Body of pancreas (tissue), 4 donors: ENCODE data around the gene KCNG4. TPM values are rescaled to one million over a fixed set of nuclear protein-coding genes. Genes with fewer than 3 reads are reported as not detected.

Experiments used
- ATAC-seq: fragments of 150-250 bp; one replicate; pipeline ENCODE4 v1.9.1; 2016
- DNase-seq, 4 donors: peaks; one replicate each; pipeline ENCODE4 v3.0.0-alpha.2; 2019
- H3K27ac ChIP-seq, 4 donors: fragments of 200-600 bp; sonication (generic); 1 replicate in 3 of 4; 2 replicates in 1 of 4; pipeline versions ENCODE4 v1.5.1 to v1.6.1; 2016 to 2019; ENCODE audit warnings: mild to moderate bottlenecking in 1 of 4, mixed read lengths in 1 of 4, moderate library complexity in 1 of 4
- H3K27me3 ChIP-seq, 2 donors: fragments of 200-600 bp; sonication (generic); one replicate each; pipeline ENCODE4 v1.6.0; 2016; ENCODE audit warnings: mild to moderate bottlenecking in 1 of 2
- H3K36me3 ChIP-seq, 2 donors: fragments of 200-600 bp; sonication (generic); replicated peaks in 1 of 2; 2 replicates each; pipeline ENCODE4 v1.5.1; 2016; ENCODE audit warnings: low read depth in 2 of 2; ENCODE audit not compliant: insufficient read depth in 1 of 2
- H3K4me1 ChIP-seq: fragments of 200-600 bp; sonication (generic); one replicate; pipeline ENCODE4 v1.6.0; 2016
- H3K4me3 ChIP-seq, 2 donors: fragments of 200-600 bp; sonication (generic); 1 replicate in 1 of 2; 2 replicates in 1 of 2; pipeline ENCODE4 v1.5.1; 2016 to 2019
- H3K9me3 ChIP-seq, 3 donors: fragments of 200-600 bp; sonication (generic); 1 replicate in 2 of 3; 2 replicates in 1 of 3; pipeline ENCODE4 v1.5.1; 2016
- CTCF ChIP-seq, 7 experiments: fragments of 450-650 bp in 4 of 7; fragments of 200-600 bp in 3 of 7; sonication (generic) in 3 of 7; IDR thresholded peaks; one replicate each; pipeline ENCODE4 v1.5.1; 2016 to 2019; ENCODE audit warnings: antibody characterized with exemption in 7 of 7
- POLR2A ChIP-seq, 3 donors: fragments of 450-650 bp; IDR thresholded peaks; one replicate each; pipeline ENCODE4 v1.6.1; 2016; ENCODE audit warnings: antibody characterized with exemption in 3 of 3, mild to moderate bottlenecking in 2 of 3
- WGBS, 2 donors: methylation state at CpG; one replicate each; pipeline ENCODE4 v1.1.5; 2017; 5-methylcytosine and 5-hydroxymethylcytosine counted together
- intact Hi-C: fragments of 100-400 bp; cut with DNase I; formaldehyde crosslinking; loops from one replicate; pipeline ENCODE4 v1.15.1; 2023
- total RNA-seq, 2 donors: library from RNA; depleted of rRNA; stranded (reverse); fragments of >200 nt; gene quantifications; one replicate each; pipeline ENCODE4 v1.1.0, GENCODE V29; 2016

Gene KCNG4
- total RNA-seq, 2 donors from 2014 or later, result not detected

- Histone ChIP-seq H3K4me1 (no peaks in the 10 kb centered on the region), H3K36me3 (no peaks in the 10 kb centered on the region), H3K9me3 (no peaks in the 10 kb centered on the region), H3K4me3 (no peak overlapping the region), H3K27ac (no peak overlapping the region), H3K27me3 (no peaks in the 10 kb centered on the region)
- intact Hi-C loops, result no loop called here
- whole genome bisulfite sequencing, 2 donors, result 23 to 32% methylated on average over 10 of the region's 10 CpGs
- peak; percentile 45 to 66 (median 50) for DNase-seq
- peak; percentile 27 for ATAC-seq
- no peak for TF ChIP-seq POLR2A (IDR thresholded peaks at IDR 0.05)
- TF ChIP-seq CTCF (IDR thresholded peaks at IDR 0.05), result peak; percentile 51 to 70 (median 61)
Observed at GRCh38 chr16:84277244-84277823, 37.5 kb upstream of the KCNG4 start.

- no peak for DNase-seq
- Histone ChIP-seq H3K4me1 (no peaks in the 10 kb centered on the region), H3K4me3 (no peak overlapping the region), H3K9me3 (no peaks in the 10 kb centered on the region), H3K27me3 (no peaks in the 10 kb centered on the region), H3K27ac (no peak overlapping the region), H3K36me3 (no peaks in the 10 kb centered on the region)
- no peak for ATAC-seq
- TF ChIP-seq POLR2A (IDR thresholded peaks at IDR 0.05), result no peak
- TF ChIP-seq CTCF (IDR thresholded peaks at IDR 0.05), result no peak
- 65 to 72% methylated on average over 6 of the region's 6 CpGs for WGBS, 2 donors
- intact Hi-C loops, result no loop called here
Observed at GRCh38 chr16:84275585-84276151, 35.9 kb upstream of the KCNG4 start.

- no peaks in the 10 kb centered on the region for H3K4me1 ChIP-seq
- H3K27me3 ChIP-seq, result no peaks in the 10 kb centered on the region
- H3K4me3 ChIP-seq, result no peak overlapping the region
- no peak overlapping the region for H3K27ac ChIP-seq
- WGBS, 2 donors, result 86 to 95% methylated on average over 4 to 9 of the region's 9 CpGs
- ATAC-seq (no peak), DNase-seq (no peak)
- H3K36me3 ChIP-seq, result no peaks in the 10 kb centered on the region
- H3K9me3 ChIP-seq, result no peaks in the 10 kb centered on the region
- TF ChIP-seq POLR2A (IDR thresholded peaks at IDR 0.05) (no peak), CTCF (IDR thresholded peaks at IDR 0.05) (no peak)
- intact Hi-C loops, result no loop called here
Observed at GRCh38 chr16:84274515-84274914, 34.7 kb upstream of the KCNG4 start.

- 48 to 71% methylated on average over 1 of the region's 1 CpG for WGBS, 2 donors
- no peaks in the 10 kb centered on the region for H3K27me3 ChIP-seq
- no peaks in the 10 kb centered on the region for H3K4me1 ChIP-seq
- H3K27ac ChIP-seq, result no peak overlapping the region
- no peak for ATAC-seq
- no peaks in the 10 kb centered on the region for H3K9me3 ChIP-seq
- no peaks in the 10 kb centered on the region for H3K36me3 ChIP-seq
- intact Hi-C loops, result no loop called here
- DNase-seq, result no peak
- no peak for TF ChIP-seq CTCF (IDR thresholded peaks at IDR 0.05)
- no peak for TF ChIP-seq POLR2A (IDR thresholded peaks at IDR 0.05)
- H3K4me3 ChIP-seq, result no peak overlapping the region
Observed at GRCh38 chr16:84272740-84273320, 33.0 kb upstream of the KCNG4 start.

GRCh38 chr16:84271866-84272265 lies 32.1 kb upstream of the KCNG4 start:
- TF ChIP-seq POLR2A (IDR thresholded peaks at IDR 0.05) (no peak), CTCF (IDR thresholded peaks at IDR 0.05) (no peak)
- 57 to 58% methylated on average over 4 of the region's 4 CpGs for WGBS, 2 donors
- no peak for DNase-seq
- Histone ChIP-seq H3K4me1 (no peaks in the 10 kb centered on the region), H3K36me3 (no peaks in the 10 kb centered on the region), H3K4me3 (no peak overlapping the region), H3K27me3 (peaks cover 0 to 5% of the 10 kb centered on the region in 2 donors), H3K9me3 (no peaks in the 10 kb centered on the region), H3K27ac (no peak overlapping the region)
- ATAC-seq, result no peak
- intact Hi-C loops, result no loop called here
